ENCODE data around the gene SLC5A11. TPM values are rescaled to one million over a fixed set of nuclear protein-coding genes. Genes with fewer than 3 reads are reported as not detected.

The SLC5A11 gene
- total RNA-seq (ENCODE audit: low replicate concordance): 0.45 and 0.63 TPM in 2 replicates
- long read RNA-seq, partial matches to known transcripts: 0 of 2 reads
- long read RNA-seq, other reads (novel, unspliced or antisense): 1 of 2 reads

- no peaks in the 10 kb centered on the region for H3K4me1 Mint-ChIP-seq (ENCODE audit: unreplicated experiment)
These were observed at the start of gene SLC5A11 for GRCh38 chr16:24845726-24846547. Gene SLC5A11 (plus strand): TSS chr16:24845963. CDS start chr16:24858644, 12,681 bp downstream.

DNA sequence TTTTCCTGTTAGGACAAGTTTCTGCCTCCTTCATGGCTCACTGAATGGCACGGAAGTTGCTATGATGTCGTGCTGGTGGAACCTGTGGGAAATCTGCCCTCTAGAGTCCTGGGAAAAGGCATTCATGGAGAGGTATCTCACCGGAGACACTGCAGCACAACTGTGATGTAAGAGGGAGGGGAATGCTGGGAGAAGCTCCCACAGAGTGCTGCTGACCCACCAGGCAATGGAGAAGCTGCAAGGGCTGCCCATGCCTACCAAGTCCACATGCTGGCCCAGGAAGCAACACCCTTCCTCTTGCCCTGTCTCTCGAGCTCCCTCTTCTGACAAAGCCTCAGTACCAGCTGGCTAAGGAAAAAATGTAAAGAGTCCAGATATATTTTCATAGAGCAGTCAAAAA is 45.2 kb upstream of the SLC5A11 start:
- Mint-ChIP-seq H3K9me3 (no peaks in the 10 kb centered on the region), H3K27ac (peak overlapping the region; percentile 19), H3K4me3 (no peak overlapping the region), H3K27me3 (no peaks in the 10 kb centered on the region), H3K4me1 (ENCODE audit: unreplicated experiment) (no peaks in the 10 kb centered on the region), H3K36me3 (peaks cover 48% of the 10 kb centered on the region)
- no peak for DNase-seq (ENCODE audit: extremely low spot score, unreplicated experiment)
- no peak for TF ChIP-seq CTCF (conservative IDR thresholded peaks at IDR 0.05)

More at GRCh38 chr16:24845726-24846547, at the start of gene SLC5A11:
- Mint-ChIP-seq H3K36me3 (no peaks in the 10 kb centered on the region), H3K27me3 (peaks cover 3% of the 10 kb centered on the region), H3K4me3 (no peak within 1 kb of the TSS), H3K27ac (peak within 1 kb of the TSS; percentile 27), H3K9me3 (no peaks in the 10 kb centered on the region)
- TF ChIP-seq CTCF (conservative IDR thresholded peaks at IDR 0.05): no peak
- DNase-seq (ENCODE audit: extremely low spot score, unreplicated experiment): no peak

DNA sequence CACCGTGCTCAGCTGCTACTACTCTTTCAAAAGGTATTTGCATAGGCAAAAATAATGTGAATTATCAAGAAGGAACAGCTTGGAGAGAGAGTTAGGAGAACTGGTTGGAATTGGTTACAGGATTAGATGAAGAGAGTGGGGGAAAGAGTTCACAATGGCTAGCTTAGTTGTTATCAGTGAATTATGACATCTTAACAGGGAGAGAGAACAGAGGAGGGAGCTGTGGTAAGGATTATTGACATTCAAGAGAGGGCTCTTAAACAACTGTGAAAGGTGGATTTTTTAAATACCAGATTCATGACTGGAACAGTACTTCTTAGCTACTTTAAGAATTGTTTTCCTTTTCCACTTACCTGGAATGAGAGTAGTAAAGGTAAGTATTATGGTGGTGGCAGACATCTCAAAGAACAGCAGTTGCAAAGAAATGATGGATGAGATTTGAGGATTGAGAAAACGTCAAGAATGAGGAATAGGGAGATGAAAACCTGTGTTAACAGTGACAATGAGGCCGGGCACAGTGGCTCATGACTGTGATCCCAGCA is 43.9 kb upstream of the SLC5A11 start:
- TF ChIP-seq CTCF (conservative IDR thresholded peaks at IDR 0.05): no peak
- H3K9me3 Mint-ChIP-seq: no peaks in the 10 kb centered on the region
- H3K27ac Mint-ChIP-seq: peak overlapping the region; percentile 32
- H3K27me3 Mint-ChIP-seq: no peaks in the 10 kb centered on the region
- H3K4me3 Mint-ChIP-seq: no peak overlapping the region
- H3K36me3 Mint-ChIP-seq: peaks cover 44% of the 10 kb centered on the region
- no peak for DNase-seq (ENCODE audit: extremely low spot score, unreplicated experiment)
- no peaks in the 10 kb centered on the region for H3K4me1 Mint-ChIP-seq (ENCODE audit: unreplicated experiment)

GRCh38 chr16:24805484-24805883 is 40.3 kb upstream of the SLC5A11 start:
- no peak overlapping the region for H3K4me3 Mint-ChIP-seq
- H3K9me3 Mint-ChIP-seq: no peaks in the 10 kb centered on the region
- H3K36me3 Mint-ChIP-seq: peaks cover 37% of the 10 kb centered on the region
- no peak overlapping the region for H3K27ac Mint-ChIP-seq
- H3K4me1 Mint-ChIP-seq (ENCODE audit: unreplicated experiment): no peaks in the 10 kb centered on the region
- no peak for DNase-seq (ENCODE audit: extremely low spot score, unreplicated experiment)
- TF ChIP-seq CTCF (conservative IDR thresholded peaks at IDR 0.05): no peak
- H3K27me3 Mint-ChIP-seq: no peaks in the 10 kb centered on the region

DNA sequence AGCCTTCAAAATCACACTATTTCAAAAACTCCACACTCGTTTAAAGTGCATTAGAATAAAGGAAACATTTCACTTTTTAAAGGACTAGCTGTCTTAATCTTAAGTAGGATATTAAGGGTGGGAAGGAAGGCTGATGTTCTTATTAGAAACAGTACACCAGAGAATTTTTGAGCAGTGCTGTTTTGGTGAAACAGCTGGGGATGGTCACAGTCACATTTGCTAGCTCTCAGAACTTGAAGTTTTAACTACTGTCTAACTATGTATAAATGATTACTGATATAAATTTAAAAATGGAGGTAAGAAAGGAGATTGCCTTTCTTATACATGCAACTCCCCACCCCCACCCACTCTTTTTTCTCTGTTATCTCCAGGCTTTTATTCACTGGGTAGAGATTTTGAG is 38.5 kb upstream of the SLC5A11 start:
- TF ChIP-seq CTCF (conservative IDR thresholded peaks at IDR 0.05): no peak
- DNase-seq (ENCODE audit: extremely low spot score, unreplicated experiment): no peak
- no peak overlapping the region for H3K27ac Mint-ChIP-seq
- no peaks in the 10 kb centered on the region for H3K4me1 Mint-ChIP-seq (ENCODE audit: unreplicated experiment)
- peaks cover 37% of the 10 kb centered on the region for H3K36me3 Mint-ChIP-seq
- H3K9me3 Mint-ChIP-seq: no peaks in the 10 kb centered on the region
- H3K4me3 Mint-ChIP-seq: no peak overlapping the region
- H3K27me3 Mint-ChIP-seq: no peaks in the 10 kb centered on the region

All from type B pancreatic cell (in vitro differentiated cells).